GM12878 (cell line): ENCODE measurements around the gene LRRC58. TPM values are rescaled to one million over a fixed set of nuclear protein-coding genes. Genes with fewer than 3 reads are reported as not detected.

Source experiments
- ATF3 ChIP-seq: IDR thresholded peaks from 2 replicates; pipeline ENCODE4 v1.6.1; 2011; ENCODE audit warnings: low read depth, mild to moderate bottlenecking, low read length, moderate library complexity, borderline replicate concordance; ENCODE audit errors: extremely low read depth
- CBX5 ChIP-seq: sonication (generic); IDR thresholded peaks from 2 replicates; pipeline ENCODE4 v1.6.1; 2016; ENCODE audit warnings: low read depth, moderate library complexity, mild to moderate bottlenecking, inconsistent platforms
- CREB1 ChIP-seq: IDR thresholded peaks from 2 replicates; pipeline ENCODE4 v1.6.1; 2012; ENCODE audit warnings: low read depth, mild to moderate bottlenecking, inconsistent platforms
- GATAD2B ChIP-seq: fragments of 450-650 bp; conservative IDR thresholded peaks from 2 replicates; pipeline ENCODE4 v1.6.1; 2017; ENCODE audit warnings: low read depth, mild to moderate bottlenecking, moderate library complexity
- HCFC1 ChIP-seq: fragments of 150-350 bp; IDR thresholded peaks from 2 replicates; pipeline ENCODE4 v1.6.1; 2014; ENCODE audit warnings: low read length
- IKZF1 ChIP-seq: fragments of 450-650 bp; conservative IDR thresholded peaks from 2 replicates; pipeline ENCODE4 v1.6.1; 2017; ENCODE audit warnings: antibody characterized with exemption, mild to moderate bottlenecking
- IKZF2 ChIP-seq, 2 experiments: fragments of 450-650 bp; IDR thresholded peaks; 2 replicates each; pipeline ENCODE4 v1.6.1; 2017; ENCODE audit warnings: mild to moderate bottlenecking in 2 of 2, moderate library complexity in 2 of 2
- MXI1 ChIP-seq: fragments of 150-350 bp; IDR thresholded peaks from 2 replicates; pipeline ENCODE4 v1.6.1; 2011; ENCODE audit warnings: low read depth, mild to moderate bottlenecking, inconsistent platforms, low read length, improper control_type of control experiment
- NFYB ChIP-seq: IDR thresholded peaks from 2 replicates; pipeline ENCODE4 v1.6.1; 2011; ENCODE audit warnings: low read depth, mild to moderate bottlenecking, low read length, improper control_type of control experiment, moderate library complexity; ENCODE audit not compliant: insufficient read depth
- NR2C1 ChIP-seq: fragments of 450-650 bp; IDR thresholded peaks from 2 replicates; pipeline ENCODE4 v1.6.1; 2017; ENCODE audit warnings: antibody characterized with exemption, mild to moderate bottlenecking, moderate library complexity
- PML ChIP-seq: IDR thresholded peaks from 2 replicates; pipeline ENCODE4 v1.6.1; 2012; ENCODE audit warnings: low read length, inconsistent platforms
- POLR2A ChIP-seq: IDR thresholded peaks from 2 replicates; pipeline ENCODE4 v1.6.1; 2011; ENCODE audit warnings: low read depth, mild to moderate bottlenecking, low read length
- RAD51 ChIP-seq: fragments of 450-650 bp; IDR thresholded peaks from 2 replicates; pipeline ENCODE4 v1.6.1; 2016; ENCODE audit warnings: moderate library complexity, mild to moderate bottlenecking, inconsistent platforms
- RUNX3 ChIP-seq: IDR thresholded peaks from 2 replicates; pipeline ENCODE4 v1.6.1; 2012; ENCODE audit warnings: low read length, inconsistent platforms
- SMARCA5 ChIP-seq: fragments of 450-650 bp; IDR thresholded peaks from 2 replicates; pipeline ENCODE4 v1.6.1; 2017; ENCODE audit warnings: mild to moderate bottlenecking
- SRF ChIP-seq, 2 experiments: IDR thresholded peaks; 2 replicates each; pipeline ENCODE4 v1.6.1; 2011; ENCODE audit warnings: low read depth in 2 of 2, low read length in 2 of 2, mild to moderate bottlenecking in 1 of 2, moderate library complexity in 1 of 2
- TCF12 ChIP-seq: IDR thresholded peaks from 2 replicates; pipeline ENCODE4 v1.6.1; 2011; ENCODE audit warnings: low read depth, mild to moderate bottlenecking, low read length
- TCF3 ChIP-seq: IDR thresholded peaks from 2 replicates; pipeline ENCODE4 v1.6.1; 2012; ENCODE audit warnings: low read depth, mild to moderate bottlenecking, low read length, borderline replicate concordance; ENCODE audit not compliant: insufficient read depth
- ZNF207 ChIP-seq: fragments of 450-650 bp; IDR thresholded peaks from 2 replicates; pipeline ENCODE4 v1.6.1; 2014; ENCODE audit warnings: antibody characterized with exemption, mild to moderate bottlenecking, borderline replicate concordance
- polyA plus RNA-seq, 11 experiments: library from polyadenylated mRNA; depleted of rRNA in 4 of 11; unstranded in 6 of 11; stranded (reverse) in 5 of 11; fragments of >200 nt; fragmentation: Nextera tagmentation in 4 of 11; fragmentation: Illumina TruSeq in 1 of 11; extraction: Ambion mirVana in 4 of 11; extraction: Trizol in 1 of 11; gene quantifications; 1 replicate in 1 of 11; 2 replicates in 10 of 11; pipeline versions ENCODE4 v1.2.1 to v1.2.3, GENCODE V29; 2011 to 2016; ENCODE audit warnings: inconsistent platforms in 2 of 11, missing spikeins in 2 of 11, low read depth in 1 of 11
- total RNA-seq, 4 experiments: library from RNA; depleted of rRNA in 3 of 4; stranded (reverse); fragments of >200 nt in 3 of 4; fragmentation: Illumina TruSeq in 1 of 4; extraction: Trizol in 1 of 4; gene quantifications; 2 replicates each; pipeline versions ENCODE4 v1.2.1 to v1.2.3, GENCODE V29; 2013 to 2021
- TF ChIP-seq, protein P1 (sequence below): fragments of 450-650 bp; IDR thresholded peaks from 2 replicates; pipeline ENCODE4 v1.6.1; 2017; ENCODE audit warnings: borderline replicate concordance

LRRC58 gene
- total and polyA plus RNA-seq, 10 of the 15 experiments (the other 5 are each of a cell fraction or from before 2014, with no cell fraction given): 7.7 to 29.5 (median 18.8) TPM

GRCh38 chr3:120348991-120349854, at the start of gene LRRC58 (continued):
- TF ChIP-seq RAD51 (peak; percentile 90), ZNF207 (0 out of 2 replicates have a peak, but pooled peaks have one; percentile 25), NFYB (no peak), ATF3 (peak; percentile 47; the same call in 1 of the 2 replicates), IKZF1 (peak; percentile 95), SRF (IDR thresholded peaks at IDR 0.05; ENCODE audit: low read depth in 2 of 2, low read length in 2 of 2) (peak in 1 of 2 experiments; percentile 46; a peak in 1 of 4 replicates), CBX5 (peak; percentile 40; the same call in 1 of the 2 replicates), SMARCA5 (peak; percentile 81; the same call in 1 of the 2 replicates), NR2C1 (peak; percentile 91), IKZF2 (IDR thresholded peaks at IDR 0.05) (peak in 1 of 2 experiments; percentile 44; a peak in 1 of 4 replicates), HCFC1 (peak; percentile 55), CREB1 (peak; percentile 69), POLR2A (peak; percentile 97), RUNX3 (peak; percentile 41; the same call in 1 of the 2 replicates), GATAD2B (peak; percentile 97), MXI1 (peak; percentile 54; the same call in 1 of the 2 replicates), PML (peak; percentile 78), TCF3 (peak; percentile 63), TCF12 (peak; percentile 30; the same call in 1 of the 2 replicates)
- TF ChIP-seq, protein P1, sequence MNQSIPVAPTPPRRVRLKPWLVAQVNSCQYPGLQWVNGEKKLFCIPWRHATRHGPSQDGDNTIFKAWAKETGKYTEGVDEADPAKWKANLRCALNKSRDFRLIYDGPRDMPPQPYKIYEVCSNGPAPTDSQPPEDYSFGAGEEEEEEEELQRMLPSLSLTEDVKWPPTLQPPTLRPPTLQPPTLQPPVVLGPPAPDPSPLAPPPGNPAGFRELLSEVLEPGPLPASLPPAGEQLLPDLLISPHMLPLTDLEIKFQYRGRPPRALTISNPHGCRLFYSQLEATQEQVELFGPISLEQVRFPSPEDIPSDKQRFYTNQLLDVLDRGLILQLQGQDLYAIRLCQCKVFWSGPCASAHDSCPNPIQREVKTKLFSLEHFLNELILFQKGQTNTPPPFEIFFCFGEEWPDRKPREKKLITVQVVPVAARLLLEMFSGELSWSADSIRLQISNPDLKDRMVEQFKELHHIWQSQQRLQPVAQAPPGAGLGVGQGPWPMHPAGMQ: peak; percentile 51; the same call in 1 of the 2 replicates
